Measurements from ENCODE around the gene CAMK1G. TPM values are rescaled to one million over a fixed set of nuclear protein-coding genes. Genes with fewer than 3 reads are reported as not detected.

The CAMK1G gene
- total and polyA plus RNA-seq, 9 of the 15 experiments (the other 6 are each of a cell fraction or from before 2014, with no cell fraction given): not detected

GRCh38 chr1:209627732-209628196 is 44.2 kb downstream of the CAMK1G start (continued):
- TF ChIP-seq EWSR1 (IDR thresholded peaks at IDR 0.05; ENCODE audit: borderline replicate concordance, low read depth, partially characterized antibody) (no peak), ZZZ3 (IDR thresholded peaks at IDR 0.05) (no peak), ZNF707 (CRISPR knock-in tag; conservative IDR thresholded peaks at IDR 0.05) (no peak), MECOM (CRISPR knock-in tag; IDR thresholded peaks at IDR 0.05) (no peak), MED1 (CRISPR knock-in tag; IDR thresholded peaks at IDR 0.05; ENCODE audit: borderline replicate concordance) (no peak), RAD21 (CRISPR knock-in tag; conservative IDR thresholded peaks at IDR 0.05 in 1 of 2, IDR thresholded peaks at IDR 0.05 in 1 of 2) (peak; percentile 71 to 82), FOS (IDR thresholded peaks at IDR 0.05; ENCODE audit: extremely low read depth, insufficient read length) (no peak), SNIP1 (IDR thresholded peaks at IDR 0.05; ENCODE audit: low read depth) (no peak), ZFP30 (CRISPR knock-in tag; IDR thresholded peaks at IDR 0.05; ENCODE audit: borderline replicate concordance) (no peak), TAF15 (IDR thresholded peaks at IDR 0.05; ENCODE audit: low read depth, low read length) (no peak), KDM4B (IDR thresholded peaks at IDR 0.05; ENCODE audit: borderline replicate concordance in 2 of 2, low read depth in 1 of 2) (no peak), ZNF253 (CRISPR knock-in tag; conservative IDR thresholded peaks at IDR 0.05) (no peak), MBD2 (IDR thresholded peaks at IDR 0.05; ENCODE audit: borderline replicate concordance, low read depth) (no peak), CBFA2T2 (conservative IDR thresholded peaks at IDR 0.05) (peak; percentile 42; the same call in 1 of the 2 replicates), ZNF589 (CRISPR knock-in tag; IDR thresholded peaks at IDR 0.05; ENCODE audit: low read depth) (no peak), KLF10 (CRISPR knock-in tag; IDR thresholded peaks at IDR 0.05) (no peak)
- TF ChIP-seq, protein P1, sequence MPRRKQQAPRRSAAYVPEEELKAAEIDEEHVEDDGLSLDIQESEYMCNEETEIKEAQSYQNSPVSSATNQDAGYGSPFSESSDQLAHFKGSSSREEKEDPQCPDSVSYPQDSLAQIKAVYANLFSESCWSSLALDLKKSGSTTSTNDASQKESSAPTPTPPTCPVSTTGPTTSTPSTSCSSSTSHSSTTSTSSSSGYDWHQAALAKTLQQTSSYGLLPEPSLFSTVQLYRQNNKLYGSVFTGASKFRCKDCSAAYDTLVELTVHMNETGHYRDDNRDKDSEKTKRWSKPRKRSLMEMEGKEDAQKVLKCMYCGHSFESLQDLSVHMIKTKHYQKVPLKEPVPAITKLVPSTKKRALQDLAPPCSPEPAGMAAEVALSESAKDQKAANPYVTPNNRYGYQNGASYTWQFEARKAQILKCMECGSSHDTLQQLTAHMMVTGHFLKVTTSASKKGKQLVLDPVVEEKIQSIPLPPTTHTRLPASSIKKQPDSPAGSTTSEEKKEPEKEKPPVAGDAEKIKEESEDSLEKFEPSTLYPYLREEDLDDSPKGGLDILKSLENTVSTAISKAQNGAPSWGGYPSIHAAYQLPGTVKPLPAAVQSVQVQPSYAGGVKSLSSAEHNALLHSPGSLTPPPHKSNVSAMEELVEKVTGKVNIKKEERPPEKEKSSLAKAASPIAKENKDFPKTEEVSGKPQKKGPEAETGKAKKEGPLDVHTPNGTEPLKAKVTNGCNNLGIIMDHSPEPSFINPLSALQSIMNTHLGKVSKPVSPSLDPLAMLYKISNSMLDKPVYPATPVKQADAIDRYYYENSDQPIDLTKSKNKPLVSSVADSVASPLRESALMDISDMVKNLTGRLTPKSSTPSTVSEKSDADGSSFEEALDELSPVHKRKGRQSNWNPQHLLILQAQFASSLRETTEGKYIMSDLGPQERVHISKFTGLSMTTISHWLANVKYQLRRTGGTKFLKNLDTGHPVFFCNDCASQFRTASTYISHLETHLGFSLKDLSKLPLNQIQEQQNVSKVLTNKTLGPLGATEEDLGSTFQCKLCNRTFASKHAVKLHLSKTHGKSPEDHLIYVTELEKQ (CRISPR knock-in tag; IDR thresholded peaks at IDR 0.05): no peak
- TF ChIP-seq, protein P2, sequence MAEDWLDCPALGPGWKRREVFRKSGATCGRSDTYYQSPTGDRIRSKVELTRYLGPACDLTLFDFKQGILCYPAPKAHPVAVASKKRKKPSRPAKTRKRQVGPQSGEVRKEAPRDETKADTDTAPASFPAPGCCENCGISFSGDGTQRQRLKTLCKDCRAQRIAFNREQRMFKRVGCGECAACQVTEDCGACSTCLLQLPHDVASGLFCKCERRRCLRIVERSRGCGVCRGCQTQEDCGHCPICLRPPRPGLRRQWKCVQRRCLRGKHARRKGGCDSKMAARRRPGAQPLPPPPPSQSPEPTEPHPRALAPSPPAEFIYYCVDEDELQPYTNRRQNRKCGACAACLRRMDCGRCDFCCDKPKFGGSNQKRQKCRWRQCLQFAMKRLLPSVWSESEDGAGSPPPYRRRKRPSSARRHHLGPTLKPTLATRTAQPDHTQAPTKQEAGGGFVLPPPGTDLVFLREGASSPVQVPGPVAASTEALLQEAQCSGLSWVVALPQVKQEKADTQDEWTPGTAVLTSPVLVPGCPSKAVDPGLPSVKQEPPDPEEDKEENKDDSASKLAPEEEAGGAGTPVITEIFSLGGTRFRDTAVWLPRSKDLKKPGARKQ (CRISPR knock-in tag; IDR thresholded peaks at IDR 0.05): no peak
- TF ChIP-seq, protein P3, sequence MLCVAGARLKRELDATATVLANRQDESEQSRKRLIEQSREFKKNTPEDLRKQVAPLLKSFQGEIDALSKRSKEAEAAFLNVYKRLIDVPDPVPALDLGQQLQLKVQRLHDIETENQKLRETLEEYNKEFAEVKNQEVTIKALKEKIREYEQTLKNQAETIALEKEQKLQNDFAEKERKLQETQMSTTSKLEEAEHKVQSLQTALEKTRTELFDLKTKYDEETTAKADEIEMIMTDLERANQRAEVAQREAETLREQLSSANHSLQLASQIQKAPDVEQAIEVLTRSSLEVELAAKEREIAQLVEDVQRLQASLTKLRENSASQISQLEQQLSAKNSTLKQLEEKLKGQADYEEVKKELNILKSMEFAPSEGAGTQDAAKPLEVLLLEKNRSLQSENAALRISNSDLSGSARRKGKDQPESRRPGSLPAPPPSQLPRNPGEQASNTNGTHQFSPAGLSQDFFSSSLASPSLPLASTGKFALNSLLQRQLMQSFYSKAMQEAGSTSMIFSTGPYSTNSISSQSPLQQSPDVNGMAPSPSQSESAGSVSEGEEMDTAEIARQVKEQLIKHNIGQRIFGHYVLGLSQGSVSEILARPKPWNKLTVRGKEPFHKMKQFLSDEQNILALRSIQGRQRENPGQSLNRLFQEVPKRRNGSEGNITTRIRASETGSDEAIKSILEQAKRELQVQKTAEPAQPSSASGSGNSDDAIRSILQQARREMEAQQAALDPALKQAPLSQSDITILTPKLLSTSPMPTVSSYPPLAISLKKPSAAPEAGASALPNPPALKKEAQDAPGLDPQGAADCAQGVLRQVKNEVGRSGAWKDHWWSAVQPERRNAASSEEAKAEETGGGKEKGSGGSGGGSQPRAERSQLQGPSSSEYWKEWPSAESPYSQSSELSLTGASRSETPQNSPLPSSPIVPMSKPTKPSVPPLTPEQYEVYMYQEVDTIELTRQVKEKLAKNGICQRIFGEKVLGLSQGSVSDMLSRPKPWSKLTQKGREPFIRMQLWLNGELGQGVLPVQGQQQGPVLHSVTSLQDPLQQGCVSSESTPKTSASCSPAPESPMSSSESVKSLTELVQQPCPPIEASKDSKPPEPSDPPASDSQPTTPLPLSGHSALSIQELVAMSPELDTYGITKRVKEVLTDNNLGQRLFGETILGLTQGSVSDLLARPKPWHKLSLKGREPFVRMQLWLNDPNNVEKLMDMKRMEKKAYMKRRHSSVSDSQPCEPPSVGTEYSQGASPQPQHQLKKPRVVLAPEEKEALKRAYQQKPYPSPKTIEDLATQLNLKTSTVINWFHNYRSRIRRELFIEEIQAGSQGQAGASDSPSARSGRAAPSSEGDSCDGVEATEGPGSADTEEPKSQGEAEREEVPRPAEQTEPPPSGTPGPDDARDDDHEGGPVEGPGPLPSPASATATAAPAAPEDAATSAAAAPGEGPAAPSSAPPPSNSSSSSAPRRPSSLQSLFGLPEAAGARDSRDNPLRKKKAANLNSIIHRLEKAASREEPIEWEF (CRISPR knock-in tag; IDR thresholded peaks at IDR 0.05): no peak
